Stimulated activated CD4-positive, alpha-beta T cell treated with anti-CD3 and anti-CD28 coated beads, Interleukin-2, amount 100 ng/mL, for 4 hours (primary cell): ENCODE data around the gene KSR1.

Source experiments
- DNase-seq: peaks from one replicate; pipeline ENCODE4 v3.0.0-alpha.2; 2020; ENCODE audit warnings: low read depth

The KSR1 gene

DNA sequence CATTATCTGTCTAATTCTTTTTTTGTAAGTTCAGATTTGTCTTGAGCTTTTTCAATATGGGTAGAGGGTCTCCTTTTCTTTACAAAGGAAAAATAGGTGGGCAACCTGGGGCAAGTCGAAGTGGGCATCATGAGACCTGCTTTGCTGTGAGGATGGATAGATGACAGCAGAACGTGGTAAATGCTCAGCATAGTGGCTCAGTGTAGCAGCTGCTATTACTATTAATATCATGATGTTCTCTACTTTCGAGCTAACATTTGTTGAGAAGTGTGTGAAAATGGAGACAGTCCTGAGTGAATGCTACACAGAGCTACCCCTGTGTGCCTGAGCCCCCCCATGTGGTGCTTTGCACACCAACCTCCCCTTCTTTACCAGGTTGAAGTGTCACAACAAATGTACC lies 135.7 kb downstream of the KSR1 start:
- no peak for DNase-seq

DNA sequence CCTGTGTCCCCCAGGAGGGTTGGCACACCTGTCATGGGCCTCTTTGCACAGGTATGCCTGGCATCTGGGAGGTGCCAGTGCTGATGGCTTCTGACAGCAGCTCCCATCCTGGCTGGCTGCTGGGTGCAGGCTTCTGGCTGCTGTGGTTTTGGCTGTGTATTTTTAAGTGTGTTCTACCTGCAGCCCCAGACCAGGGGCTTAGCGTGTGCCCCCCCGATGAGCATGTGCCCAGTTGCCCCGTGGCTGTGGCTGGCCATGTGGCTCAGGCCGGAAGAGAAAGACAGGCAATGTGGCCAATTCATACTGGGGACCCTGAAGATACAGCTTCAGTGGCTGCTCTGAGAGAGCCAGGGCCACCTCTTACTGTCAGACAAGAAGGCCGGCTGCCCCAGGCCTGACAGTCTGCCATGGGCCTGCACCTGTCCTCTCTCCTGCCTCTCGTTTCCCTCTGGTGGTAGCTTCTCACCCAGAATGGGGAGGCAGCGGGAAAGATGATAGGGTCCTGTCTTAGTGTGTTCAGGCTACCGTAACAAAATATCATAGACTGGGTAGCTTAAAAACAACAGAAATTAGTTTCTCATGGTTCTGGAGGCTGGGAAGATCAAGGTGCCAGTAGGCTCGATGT lies 137.1 kb downstream of the KSR1 start:
- no peak for DNase-seq

DNA sequence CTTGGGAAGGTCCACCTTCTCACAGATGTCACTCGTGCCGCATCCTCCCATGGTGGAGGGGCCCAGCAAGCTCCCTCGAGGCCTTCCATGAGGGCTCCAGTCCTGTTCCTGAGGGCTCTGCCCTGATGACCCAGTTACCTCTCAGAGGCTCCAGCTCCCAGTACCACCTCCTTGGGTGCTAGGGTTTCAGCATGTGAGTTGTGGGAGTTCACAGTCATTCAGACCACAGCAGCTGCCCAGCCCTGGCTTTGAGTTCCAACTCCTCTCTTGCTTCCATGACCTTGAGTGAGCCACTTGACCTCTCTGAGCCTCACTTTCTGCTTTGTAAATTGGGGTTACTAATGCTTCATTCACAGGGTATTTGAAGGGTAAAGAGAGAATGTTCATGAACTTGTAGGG lies 137.6 kb downstream of the KSR1 start:
- DNase-seq, result no peak

DNA sequence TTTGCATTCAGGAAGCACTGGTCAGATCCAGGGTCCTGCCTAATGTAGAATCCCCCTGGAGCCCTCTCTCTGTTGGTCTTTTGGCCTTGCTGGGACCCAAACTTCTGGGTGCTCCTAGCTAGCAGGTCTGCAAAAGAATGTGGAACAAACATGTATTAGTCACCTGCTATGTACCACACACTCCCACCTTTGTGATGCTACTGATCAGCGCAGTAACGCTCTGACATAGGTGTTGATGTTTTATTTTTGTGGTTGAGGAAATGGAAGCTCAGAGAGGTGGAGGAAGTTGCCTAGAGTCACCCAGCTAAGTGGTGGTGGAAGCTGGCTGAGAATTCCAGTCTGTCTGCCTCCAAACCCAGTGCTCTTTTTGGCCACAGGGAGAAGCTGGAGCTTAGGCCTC lies 139.0 kb downstream of the KSR1 start:
- no peak for DNase-seq

DNA sequence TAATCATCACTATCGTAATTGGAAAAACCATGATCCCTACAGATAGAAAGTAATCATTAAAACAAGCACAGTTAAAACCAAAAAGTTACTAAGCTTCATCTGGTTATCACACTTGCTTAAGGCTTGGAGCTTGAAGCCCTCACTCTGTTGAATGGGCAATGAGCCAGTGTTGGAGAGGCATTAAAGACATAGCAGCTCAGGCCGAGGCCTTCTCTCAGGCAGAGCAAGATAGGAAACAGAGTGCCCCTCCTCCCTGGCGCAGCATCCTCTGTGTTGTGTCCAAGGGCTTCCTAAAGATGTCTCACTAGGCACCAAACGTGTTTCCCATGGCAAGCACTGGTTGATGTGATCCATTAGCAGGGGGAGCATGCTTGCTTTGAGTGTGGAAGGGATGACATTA lies 139.8 kb downstream of the KSR1 start:
- no peak for DNase-seq

DNA sequence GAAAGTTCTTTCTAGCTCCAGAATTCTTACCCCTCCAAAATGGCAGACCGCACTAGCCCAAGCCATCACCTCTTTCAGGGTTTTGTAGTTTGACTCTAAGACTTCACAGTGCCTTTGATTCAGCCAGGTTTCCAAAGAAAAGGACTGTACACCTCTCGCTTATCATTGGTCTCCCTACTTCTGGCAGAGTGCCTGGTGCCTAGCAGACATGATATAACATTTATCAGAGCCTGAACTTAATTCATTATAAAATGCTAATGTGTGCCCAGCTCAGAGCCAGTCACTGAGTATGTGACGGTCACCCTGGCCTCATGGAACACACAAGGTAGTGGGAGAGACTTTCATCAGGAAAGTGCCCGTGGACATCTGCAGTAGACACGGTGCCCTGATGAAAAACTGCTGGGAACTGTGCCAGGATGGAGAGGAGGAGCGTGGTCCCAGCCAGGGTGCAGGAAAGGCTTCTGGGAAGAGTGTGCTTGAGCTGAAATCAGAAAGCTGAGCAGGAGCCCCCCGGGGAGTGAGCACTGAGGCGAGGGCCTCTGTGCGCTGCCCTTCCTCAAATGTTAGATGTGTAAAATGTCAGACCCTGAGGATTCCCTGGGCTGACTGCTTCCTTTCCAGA lies 140.4 kb downstream of the KSR1 start:
- no peak for DNase-seq

DNA sequence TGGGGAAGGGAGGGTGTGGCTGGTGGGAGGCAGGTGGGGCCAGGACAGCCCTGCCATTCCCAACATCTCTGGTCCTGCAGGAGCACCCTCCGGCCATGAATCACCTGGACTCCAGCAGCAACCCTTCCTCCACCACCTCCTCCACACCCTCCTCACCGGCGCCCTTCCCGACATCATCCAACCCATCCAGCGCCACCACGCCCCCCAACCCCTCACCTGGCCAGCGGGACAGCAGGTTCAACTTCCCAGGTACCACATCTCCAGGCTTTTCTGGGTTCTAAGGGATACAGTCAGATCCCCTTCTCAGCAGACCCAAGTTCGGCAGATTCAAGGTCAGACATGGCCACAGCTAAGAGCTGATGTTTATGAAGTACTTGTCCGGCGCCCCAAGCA lies 140.9 kb downstream of the KSR1 start:
- no peak for DNase-seq

DNA sequence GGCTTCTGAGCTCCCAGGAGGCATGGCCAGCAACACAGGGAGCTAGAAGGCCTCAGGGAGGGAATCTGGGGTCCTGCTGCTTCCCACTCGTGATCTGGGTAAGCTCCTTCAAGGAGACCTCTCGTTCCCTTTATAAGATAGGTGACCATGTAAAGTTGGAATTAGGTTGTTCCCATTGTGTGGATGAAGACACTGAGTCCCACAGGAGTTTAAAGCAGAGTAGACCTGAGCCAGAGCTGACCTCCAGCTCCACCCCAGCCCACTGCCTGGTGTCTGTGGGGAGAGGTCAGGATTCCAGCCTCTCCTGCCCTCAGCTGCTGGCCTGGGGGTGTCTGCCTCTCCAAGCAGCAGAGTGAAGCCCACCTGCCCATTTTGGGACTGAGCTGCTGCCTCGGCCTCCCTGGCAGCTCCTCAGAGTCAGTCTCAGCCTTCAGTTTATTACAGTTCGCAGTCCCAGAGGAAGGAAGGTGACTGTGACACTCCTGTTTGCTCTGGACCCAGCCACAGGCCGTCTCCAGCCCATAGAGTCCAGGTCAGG lies 141.6 kb downstream of the KSR1 start:
- DNase-seq, result no peak

DNA sequence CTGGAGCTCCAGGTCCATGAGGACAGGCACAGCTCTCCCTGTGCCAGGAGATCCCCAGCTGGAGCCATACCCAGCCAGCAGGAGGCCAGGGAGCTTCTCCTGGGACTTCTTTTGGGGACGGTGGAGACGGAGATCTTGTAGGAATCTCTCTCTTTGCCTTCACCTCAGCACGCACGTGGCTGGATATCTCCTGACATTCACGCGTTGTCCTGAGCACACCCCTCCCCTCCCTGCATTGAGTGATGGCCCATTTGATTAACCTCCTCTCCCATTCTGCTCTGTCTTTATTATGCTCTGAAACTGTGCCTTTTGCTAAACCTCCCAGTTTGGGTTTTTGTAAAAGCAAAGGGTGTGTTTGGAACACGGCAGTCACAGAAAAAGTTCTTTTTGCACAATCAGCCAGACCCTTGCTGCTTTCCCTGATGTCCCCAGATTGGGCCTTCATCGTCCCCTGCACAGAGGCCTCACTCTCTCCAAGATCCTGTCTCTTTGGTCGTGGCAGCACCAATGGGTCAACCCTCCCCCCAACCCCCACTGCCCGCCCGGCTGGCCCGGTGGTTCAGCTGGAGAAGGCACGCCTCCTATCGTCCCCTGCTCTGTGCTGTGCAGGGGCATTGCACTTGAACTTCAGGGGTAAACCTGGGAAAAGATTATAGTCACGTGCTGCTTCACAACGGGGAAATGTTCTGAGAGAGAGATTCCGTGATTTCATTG lies 142.2 kb downstream of the KSR1 start:
- DNase-seq, result no peak

DNA sequence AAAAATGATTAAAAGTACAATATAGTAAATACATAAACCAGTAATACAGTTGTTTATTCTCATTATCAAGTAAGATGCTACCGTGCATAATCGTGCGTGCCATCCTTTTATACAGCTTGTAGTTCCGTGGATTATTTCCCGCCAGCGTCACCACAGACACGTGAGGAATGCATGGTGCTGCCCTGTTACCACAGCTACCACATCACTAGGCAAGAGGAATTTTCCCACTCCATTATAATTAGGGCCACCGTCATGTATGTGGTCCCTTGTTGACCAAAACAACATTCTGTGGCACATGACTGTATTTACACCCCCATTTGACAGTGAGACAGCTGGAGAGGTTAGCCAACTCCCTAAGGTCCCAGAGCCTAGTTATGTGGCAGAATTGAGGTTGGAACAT lies 144.2 kb downstream of the KSR1 start:
- no peak for DNase-seq

DNA sequence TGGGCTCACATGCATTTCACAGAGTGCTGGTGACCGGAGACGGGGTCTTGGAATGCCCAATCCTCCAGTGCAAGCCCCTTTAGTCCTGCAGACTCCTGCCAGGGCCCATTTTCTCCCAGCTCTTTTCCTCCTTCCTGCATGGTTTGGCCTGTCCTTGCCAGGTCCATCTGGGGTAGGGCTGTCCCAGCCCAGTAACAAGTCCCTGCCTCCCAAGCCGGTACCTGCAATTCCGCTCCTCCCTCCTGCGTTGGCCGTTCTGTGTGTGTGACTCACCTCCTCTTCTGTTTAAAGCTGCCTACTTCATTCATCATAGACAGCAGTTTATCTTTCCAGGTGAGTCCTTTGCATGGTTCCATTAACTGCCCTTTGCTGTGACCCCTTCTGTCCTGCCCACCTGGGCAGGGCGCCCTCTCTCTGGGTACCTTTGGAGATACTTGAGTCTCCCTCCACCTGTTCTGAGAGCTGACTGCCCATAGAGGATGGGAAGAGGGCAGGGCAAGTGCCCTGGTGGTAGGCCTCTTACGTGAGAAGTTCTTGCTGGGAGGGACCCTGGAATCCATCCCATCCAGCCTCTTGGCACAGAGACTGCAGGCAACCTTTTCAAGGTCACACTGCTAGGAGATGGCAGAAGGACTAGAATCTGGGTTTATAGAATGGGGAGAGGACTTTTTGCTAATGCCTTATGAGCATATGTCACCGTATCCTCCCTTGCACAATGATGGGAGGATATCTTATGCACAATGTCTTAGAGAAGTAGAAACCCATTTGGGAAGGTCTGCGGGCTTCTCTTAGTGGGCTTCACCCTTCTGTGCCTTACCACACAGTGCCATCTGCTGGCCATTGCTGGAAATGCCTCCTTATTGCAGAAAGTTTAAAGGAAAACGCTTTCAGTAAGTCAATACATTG lies 145.1 kb downstream of the KSR1 start:
- peak; percentile 70 for DNase-seq

DNA sequence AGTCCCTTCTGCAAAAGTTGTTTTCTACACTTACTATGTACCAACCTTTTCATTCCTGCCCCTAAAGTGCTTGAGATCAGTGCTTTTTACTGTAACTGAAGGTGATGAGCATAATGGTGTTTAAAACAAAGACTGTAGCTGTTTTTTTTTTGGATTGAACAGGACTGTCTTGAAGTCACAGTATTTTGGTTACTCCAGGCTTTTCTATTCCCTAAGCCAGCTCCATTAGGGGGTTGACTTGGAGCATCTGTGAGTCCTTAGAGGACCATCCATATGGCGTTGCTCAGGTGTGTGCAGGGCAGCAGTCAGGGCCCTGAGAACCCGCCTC lies 145.7 kb downstream of the KSR1 start:
- DNase-seq, result no peak

DNA sequence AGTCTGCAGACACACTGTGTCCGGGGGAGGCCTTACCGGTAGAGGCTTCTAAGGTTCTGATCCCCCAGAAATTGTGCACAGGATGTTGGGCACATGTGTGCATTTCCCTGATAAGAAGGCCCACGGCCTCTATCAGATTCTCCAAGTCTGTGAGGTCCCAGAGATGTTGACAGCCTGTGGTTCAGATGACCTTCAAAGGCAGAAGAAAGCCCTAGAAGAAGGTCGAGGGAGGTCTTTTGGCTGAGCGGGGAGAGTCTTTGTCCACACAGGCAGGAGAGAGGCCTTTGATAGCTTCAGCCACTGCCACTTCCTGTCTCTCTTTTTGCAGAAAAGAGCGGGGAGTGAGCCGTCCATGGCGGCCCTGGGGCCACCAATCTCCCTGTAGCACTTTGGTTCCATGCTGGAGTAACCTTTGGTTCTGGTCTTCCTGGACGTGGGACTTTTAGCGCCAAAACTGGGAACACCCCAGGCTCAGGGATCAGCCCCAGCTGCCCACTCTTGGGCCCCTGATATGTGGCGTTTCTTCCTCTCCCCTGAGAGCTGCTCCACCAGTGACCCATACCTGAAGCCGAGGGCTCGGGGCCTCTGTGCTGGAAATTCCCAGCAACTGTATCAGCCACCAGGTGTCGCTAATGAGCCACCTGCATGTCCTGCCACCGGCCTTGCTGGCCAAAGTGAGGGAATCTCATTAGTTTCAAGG lies 146.6 kb downstream of the KSR1 start:
- DNase-seq, result peak; percentile 63

DNA sequence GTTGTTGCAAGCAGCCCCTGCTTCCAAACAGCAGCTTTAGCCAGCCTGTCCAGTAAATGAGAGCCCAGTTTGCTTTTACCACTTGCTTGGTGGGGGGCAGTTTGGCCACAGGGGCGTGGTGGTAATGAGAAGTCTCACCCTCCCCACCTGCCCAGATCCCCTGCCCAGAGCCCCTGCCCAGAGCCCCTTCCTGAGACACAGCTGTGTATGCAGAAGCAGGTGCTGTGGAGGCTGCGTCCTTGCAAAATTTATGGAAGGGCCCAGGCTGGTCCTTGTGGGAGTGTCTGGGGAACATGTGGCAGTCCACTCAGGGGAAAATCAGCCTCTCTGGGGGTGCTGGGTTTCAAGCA lies 147.1 kb downstream of the KSR1 start:
- DNase-seq, result no peak

DNA sequence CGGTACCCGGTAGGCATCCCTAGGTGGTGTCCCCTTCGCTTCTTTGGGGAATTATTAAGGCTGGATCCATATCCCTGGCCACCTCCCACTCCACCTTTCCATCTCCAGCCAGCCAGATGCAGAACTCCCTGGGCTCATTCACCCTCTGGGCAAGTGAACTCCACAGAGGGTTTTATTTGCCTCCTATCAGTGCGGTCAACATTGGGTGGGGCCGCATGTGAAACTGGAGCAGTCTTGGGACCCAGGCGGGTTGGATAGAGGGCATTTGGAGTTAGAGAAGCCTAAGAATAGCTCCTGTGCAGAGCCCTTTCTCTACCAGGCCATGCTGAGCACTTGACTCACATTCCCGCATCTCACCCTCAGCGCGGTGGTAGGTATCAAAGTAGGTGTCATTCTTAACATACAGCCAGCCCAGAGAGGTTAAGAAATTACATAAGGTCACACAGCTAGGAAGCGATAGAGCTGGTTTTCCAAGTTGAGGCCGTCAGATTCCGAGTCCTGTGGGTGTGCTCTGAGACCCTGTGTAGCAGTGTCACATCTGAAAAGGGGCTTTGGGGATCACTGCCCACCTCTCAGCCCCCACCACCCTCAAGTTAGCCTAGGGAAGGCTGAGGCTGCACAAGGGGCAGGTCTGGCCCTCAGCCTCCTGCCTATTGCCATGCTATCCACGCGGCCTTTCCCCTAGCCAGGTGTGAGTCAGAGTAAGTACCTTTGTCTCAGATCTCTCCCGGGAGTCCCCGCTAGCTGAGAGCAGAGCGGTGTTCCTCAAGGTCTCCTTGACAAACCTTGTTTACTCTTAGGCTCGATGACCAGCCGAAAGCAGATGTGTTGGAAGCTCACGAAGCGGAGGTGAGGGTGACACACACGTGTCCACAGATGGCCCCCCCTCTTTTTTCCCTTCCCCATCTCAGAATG lies 147.9 kb downstream of the KSR1 start:
- no peak for DNase-seq

DNA sequence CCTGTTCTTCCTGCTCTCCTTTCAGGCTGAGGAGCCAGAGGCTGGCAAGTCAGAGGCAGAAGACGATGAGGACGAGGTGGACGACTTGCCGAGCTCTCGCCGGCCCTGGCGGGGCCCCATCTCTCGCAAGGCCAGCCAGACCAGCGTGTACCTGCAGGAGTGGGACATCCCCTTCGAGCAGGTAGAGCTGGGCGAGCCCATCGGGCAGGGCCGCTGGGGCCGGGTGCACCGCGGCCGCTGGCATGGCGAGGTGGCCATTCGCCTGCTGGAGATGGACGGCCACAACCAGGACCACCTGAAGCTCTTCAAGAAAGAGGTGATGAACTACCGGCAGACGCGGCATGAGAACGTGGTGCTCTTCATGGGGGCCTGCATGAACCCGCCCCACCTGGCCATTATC lies 149.2 kb downstream of the KSR1 start:
- DNase-seq, result no peak

DNA sequence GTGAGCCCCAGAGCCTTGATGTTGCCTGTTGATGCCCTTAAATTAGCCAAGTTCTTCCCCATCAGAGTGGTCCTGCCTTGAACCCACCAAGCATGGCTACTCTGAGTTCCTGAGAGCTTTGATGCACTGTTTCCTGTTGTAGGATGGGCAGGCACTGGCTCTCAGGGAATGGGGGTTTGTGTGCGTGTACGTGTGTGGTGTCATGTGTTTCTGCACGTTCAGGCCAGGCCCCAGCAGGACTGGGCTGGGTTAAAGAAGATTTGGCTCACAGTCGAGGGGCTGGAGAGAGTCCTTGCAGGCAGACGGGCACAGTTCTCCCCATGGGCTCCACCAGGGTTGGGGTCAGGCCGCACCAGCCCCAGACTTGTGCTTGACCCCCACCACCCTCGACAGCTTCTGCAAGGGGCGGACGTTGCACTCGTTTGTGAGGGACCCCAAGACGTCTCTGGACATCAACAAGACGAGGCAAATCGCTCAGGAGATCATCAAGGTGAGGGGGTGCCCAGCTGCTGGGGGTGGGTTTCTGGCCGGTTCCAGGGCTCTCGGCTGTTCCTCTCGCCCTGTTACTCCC lies 151.4 kb downstream of the KSR1 start:
- no peak for DNase-seq

DNA sequence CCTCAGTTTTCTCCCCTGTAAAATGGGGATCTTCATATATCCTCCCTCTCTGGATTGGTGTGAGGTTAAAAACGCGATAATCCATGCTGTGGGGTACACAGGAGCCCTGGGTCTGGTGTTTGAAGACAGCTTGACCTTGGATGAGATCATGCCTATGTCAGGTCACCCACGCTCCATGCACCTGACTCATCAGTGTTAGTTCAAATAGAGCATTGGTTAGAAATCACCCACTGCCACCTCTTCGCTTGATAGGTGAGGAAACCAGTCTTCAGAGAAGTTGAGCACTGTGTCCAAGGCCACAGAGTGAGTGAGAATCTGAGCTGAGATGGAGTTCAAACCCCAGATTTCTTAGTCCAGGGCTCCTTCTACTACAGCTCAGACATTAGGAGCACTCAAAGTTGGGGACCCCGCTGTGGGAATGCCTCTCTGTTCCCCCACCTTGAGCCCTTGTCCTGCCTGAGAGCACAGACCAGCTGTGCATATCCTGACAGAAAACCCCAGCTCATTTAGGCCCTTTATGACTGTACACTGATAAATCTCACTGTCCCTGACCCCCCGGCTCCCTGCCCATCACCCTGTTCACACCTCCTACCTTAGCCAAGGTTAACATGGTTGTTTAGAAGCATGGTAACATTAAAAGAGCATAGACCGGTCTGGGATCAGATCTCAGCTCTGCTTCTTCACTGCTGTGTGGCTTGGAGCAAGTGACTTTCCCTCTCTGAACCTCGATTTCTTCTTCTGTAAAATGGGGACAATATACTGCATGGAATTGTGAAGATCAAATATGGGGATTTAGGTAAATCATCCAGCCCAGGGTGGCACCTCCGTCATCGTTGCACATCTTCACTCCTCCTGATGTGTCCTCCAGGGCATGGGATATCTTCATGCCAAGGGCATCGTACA lies 152.3 kb downstream of the KSR1 start:
- no peak for DNase-seq

DNA sequence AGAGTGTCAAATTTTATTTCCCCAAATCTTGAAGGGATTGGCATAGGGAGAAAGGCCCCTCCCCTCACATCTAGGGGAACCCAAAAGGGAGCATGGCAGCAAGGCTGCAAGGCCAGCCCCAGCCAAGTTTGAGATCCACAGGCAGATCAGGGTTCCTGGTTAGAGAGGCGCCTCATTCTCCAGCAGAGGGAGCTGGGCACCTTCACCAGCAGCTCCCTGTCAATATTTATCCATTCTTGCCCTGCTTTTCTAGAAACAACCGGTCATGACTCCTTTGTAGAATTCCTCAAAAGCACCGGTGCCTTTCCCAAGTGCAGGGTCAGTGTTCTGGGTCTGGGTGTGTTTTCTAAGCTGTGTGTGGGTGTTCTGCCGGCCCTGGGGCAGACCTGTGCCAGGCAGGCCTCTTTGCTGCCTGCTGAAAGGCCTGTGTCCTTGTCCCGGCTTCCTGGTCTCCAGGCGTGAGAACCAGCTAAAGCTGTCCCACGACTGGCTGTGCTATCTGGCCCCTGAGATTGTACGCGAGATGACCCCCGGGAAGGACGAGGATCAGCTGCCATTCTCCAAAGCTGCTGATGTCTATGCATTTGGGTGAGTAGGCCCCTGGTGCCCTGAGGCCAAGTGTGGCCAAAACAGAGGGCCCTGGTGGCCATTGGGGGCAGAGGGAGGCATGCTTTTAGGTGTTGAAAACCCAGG lies 153.5 kb downstream of the KSR1 start:
- no peak for DNase-seq
